ENCODE data around the gene ACYP2.
"Not testable (repeated sequence)": the region's sequence is repeated elsewhere in the genome, so short reads cannot be mapped to it uniquely, and the experiment has no call there.

ACYP2 gene

DNA sequence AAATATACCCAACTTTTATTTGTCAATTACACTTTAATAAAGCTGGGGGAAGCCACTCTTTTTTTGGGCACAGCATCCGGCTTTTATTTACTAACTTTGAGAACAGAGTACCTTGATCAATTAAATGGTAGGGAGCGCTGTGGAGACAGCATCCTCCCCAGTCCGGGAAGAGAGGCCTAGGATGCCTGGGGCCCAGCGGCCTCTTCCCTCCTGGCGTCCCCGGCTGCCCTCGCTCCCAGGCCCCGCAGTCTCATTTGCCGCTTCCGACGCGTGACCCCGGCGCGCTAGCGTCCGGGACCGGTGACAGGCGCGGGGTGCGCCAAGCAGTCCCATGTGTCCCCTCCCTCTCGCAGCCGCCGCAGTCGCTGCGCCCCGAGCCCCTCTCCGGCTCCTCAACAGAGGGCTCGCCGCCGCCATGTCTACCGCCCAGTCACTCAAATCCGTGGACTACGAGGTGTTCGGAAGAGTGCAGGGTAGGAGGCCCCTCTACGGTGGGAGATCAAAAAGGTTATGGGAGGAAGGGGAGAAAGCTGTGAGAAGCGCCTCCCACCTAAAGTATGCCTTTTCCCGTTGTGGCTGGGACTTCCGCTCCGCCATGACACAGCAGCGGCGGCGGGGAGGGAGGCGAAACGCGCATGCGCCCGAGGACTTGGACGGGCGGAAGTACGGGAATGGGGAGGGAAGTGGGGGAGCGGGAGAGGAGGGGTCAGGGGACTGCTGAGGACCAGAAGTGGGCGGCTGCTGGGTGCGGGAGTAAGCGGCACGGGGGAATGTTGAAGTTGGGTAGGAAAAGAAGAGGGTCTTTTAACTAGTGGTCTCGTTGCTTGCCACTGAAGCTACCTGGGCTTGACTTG, at the start of gene ACYP2:
Gene ACYP2 (plus strand): TSS at position 332 of the 854 bp plus-strand sequence.
- peak; percentile 95 for DNase-seq (ENCODE audit: low spot score)

DNA sequence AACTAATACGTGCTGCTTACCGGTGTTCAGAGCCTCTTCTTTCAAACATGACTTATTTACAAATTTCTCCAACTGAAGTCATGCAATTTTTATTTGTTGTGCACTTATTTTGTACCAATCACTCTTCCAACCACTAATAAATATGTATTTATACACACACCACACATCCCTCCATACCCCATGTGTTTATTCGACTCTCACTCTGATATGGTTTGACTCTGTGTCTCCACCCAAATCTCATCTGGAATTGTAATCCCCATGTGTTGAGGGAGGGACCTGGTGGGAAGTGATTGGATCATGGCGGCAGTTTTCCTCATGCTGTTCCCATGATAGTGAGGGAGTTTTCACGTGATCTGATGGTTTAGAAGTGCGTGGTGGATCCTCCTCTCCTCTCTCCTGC, 49.5 kb upstream of the ACYP2 start:
- no peak for DNase-seq (ENCODE audit: low spot score)

DNA sequence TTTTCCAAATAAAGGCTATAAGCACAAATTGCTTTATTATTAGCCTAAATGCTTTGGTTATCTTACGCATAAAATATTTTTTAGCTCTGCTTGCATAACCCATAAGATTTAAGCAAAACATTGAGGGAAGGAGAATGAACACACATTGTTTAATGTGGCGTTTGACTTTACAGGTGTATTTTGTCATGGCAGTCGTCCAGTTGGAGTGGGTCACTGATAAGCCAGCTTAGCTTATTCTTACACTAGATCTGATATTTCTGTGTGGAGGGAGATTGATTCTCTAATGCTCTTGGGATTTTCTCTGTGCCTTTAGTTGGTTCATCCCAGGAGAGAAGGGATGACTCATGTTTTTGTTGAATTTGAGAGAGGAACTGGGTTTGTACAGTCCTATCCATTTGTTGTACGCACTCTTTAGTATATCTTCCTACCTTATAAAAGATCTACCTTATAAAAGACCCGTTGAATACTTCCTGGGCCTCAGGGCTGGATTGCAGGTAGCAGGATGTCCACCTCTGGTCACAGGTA, 47.5 kb upstream of the ACYP2 start:
- DNase-seq (ENCODE audit: low spot score), result no peak

DNA sequence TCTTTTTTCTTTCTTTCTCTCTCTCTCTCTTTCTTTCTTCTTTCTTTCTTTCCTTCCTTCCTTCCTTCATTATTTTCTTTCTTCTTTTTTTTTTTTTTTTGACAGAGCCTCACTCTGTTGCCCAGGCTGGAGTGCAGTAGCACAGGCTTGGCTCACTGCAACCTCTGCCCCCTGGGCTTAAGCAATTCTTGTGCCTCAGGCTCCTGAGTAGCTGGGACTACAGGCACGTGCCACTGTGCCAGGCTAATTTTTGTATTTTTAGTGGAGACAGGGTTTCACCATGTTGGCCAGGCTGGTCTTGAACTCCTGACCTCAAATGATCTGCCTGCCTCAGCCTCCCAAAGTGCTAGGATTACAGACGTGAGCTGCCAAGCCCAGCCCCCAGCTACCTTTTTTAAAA, 42.9 kb upstream of the ACYP2 start:
- DNase-seq (ENCODE audit: low spot score), result not testable (repeated sequence)

DNA sequence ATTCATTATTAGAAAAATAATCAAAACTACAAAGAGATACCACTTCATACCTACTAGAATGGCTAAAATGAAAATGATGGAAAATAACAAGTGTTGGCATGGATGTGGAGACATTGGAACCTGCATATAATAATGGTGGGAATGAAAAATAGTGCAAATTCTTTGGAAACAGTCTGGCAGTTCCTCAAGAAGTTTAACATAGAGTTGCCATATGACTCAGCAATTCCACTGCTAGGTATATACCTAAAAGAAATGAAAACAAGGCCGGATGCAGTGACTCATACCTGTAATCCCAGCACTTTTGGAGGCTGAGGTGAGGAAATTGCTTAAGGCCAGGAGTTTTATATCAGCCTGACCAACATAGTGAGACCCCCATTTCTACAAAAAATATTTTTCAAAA, 41.6 kb upstream of the ACYP2 start:
- no peak for DNase-seq (ENCODE audit: low spot score)

DNA sequence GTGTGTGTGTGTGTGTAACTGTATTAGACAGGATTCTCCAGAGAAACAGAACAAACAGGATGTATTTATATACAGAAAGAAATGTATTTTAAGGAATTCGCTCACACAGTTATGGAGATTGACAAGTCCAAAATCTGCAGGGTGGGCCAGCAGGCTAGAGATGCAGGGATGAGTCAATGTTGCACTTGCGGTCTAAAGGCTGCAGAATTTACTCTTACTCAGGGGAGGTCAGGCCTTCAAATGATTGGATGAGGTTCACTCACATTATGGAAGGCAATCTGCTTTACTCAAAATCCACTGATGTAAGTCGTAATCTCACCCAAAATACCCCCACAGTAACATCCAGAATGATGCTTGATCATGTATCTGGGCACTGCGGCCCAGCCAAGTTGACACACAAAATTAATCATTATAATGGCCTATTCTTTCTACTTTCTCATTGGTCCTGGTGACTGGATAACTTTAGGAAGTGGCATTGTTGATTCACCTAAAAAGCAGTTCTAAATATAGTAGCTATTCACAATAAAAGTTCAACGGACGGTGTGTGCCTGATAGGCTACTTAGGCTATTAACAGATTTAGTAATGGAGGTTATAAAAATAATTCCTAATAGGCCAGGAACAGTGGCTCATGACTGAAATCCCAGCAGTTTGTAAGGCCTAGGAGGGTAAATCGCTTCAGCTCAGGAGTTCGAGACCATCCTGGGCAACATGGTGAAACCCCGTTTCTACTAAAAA, 40.6 kb upstream of the ACYP2 start:
- DNase-seq (ENCODE audit: low spot score), result no peak

DNA sequence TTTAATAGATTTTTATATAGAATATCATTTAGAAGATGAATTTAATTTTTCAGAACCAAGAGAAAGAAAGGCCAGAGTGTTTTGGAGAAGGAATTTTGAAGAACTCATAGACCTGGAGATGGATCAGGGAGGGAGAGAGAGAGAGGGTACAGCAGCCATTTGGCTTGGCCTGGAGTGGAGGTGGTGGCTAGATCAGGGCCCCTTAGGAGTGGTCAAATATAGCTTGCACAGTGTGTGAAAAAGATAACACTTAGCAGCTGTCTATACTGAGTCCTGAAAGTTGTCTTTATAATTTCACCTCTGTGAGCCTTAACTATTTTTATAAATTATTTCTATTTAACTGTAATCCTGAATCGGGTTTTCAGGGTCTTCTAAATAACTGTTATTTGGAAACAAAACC, 38.8 kb upstream of the ACYP2 start:
- DNase-seq (ENCODE audit: low spot score), result no peak

DNA sequence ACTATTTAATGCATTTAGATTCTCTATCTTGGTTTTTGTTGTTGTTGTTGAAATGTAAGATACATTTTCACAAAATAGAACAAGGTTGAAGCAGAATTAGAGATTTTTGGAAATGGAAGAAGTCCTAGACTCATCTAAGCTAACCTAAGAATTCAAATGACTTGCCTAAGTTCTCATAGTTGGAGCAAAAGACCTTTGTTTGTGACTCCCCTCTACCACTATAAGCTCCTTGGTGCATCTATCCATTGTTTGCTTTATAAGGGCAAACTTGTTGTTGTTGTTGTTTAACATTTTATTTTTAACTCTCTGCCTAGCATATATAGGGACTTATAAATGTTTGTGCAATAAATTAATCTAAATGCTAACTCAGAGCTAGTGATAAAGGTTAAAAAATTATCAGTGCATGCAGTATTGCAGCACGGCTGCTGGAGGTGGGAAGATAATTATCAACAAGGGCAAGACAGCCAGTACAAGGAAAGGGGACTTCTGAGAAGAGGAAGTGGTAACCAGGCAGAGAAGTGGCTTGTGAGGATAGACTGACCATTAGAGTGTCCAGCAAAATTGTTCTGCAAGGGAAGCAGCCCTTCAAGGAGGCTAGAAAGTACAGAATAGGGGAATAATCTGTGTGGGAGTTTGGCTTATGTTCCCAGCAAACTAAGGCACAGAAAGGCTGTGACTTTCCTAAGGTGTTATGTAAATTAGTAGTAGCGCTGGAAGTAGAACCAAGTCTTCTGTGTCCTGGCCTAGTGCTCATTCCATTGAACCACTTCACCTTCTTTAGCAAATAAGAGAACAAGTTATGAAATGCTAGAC, 38.1 kb upstream of the ACYP2 start:
- no peak for DNase-seq (ENCODE audit: low spot score)

DNA sequence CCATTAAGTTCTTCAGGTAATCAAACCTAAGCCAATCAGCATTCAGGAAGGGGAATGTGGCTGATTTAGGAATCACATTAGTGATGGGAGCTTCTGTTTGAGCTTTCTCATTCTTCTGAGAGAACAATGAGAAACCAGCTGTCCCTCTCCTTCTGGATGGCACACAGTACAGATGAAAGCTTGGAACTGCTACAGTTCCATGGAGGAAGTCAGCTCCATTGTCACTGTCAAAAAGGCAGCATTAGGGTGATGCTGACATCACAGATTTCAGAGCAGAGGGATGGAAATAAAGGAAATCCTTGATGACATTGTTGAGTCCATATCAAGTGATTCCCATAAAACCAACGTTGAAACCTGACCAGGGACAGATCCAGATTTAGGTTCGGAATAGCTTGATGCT, 36.1 kb upstream of the ACYP2 start:
- no peak for DNase-seq (ENCODE audit: low spot score)

DNA sequence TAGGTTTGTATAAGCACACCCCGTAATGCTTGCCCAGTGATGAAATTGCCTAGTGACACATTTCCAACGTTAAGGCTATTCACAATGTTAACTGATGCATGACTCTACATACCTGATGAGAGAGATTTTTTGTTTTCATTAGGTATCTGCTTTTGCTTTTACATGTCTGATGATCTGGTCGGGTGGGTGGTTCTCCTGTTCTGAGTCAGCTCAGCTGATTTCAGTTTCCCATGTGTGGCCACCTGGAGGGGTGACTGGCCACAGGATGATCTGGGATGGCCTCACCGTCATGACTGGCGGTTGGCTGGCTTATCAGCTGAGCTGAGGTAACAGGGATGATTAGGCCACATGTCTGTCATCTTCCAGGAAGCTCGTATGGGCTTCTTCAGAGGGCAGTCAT, 33.8 kb upstream of the ACYP2 start:
- DNase-seq (ENCODE audit: low spot score), result no peak

DNA sequence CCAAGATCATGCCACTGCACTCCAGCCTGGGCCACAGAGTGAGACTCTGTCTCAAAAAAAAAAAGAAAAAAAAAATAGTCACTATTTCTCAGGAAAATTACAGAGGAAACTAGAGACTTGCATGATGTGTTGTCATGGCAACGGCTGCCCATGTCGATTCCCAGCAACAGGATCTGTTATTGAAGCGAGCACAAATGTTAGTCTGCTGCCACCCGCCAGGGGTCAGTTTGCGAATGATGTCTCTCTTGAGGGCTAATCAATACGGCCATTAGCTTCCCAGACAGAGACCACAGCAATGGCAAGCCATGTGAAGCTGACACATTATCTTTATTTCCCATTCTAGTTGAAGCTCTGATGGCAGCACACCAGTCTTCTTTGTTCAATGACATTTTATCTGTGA, 32.4 kb upstream of the ACYP2 start:
- no peak for DNase-seq (ENCODE audit: low spot score)

DNA sequence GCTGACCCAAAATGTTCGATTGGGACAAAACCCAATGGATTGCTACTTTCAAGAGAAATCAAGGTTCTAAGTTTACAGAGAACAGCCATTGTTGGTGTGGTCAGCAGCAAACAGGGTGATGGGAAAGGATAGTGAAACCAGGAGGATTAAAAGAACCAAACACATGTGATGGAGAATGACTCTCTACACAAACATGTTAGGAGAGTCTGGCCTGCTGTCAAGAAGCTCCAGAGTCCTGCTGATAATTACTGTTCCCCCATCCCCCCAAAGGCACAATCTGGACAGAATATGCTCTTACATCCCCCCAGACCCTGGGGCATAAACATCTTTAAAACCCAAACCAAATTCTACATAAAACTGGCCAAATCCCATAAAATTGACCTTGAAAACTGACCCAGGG, 32.0 kb upstream of the ACYP2 start:
- no peak for DNase-seq (ENCODE audit: low spot score)

DNA sequence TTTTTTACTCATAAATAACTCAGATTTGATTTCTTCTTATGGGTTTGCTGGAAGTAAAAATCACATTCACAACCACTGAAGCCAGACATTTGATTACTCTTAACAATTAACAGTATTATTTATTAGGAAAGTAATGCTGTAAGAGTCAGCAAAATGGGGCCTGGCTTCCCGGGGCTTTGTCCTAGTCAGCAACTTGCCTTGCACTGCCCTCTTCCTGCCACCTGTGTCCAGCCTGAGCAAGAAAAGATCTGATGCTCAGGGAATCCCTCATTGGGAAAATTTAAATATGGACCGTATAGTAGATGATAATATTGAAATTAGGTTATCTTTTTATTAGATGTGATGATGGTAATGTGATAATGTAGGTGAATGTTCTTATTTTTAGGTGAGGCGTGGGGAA, 30.8 kb upstream of the ACYP2 start:
- no peak for DNase-seq (ENCODE audit: low spot score)

DNA sequence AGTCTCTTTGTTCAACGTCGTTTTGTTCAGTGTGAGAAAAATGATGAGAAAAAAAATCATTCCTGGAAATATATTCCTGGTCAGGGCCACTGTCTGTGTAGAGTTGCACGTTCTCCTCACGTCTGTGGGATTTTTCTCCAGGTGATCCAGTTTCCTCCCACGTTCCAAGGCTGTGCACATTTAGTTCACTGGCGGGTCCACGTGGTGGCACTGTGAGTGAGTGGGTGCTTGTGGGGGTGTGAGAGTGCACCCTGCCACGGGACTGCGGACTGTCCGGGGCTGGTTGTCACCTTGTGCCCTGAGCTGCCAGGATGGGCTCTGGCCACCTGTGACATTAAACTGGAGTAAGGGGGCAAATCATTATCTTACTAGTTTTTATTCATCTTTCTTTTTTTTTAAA, 30.3 kb upstream of the ACYP2 start:
- DNase-seq (ENCODE audit: low spot score), result no peak

DNA sequence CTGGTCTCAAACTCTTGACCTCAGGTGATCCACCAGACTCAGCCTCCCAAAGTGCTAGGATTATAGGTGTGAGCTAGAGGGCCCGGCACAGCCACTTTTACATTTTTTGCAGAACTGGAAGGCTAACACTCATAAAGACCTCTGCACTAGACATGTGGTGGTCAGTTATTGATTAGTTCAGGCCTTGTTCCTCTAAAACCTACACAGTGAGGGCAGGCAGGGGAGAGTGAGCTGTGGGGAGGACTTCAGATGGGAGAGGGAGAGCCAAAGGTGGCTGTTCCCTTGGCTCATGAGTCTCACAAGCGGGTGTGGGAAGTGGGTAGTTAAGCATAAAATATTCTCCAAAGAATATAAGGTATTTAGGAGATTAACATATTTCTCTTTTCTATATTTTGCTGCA, 29.3 kb upstream of the ACYP2 start:
- no peak for DNase-seq (ENCODE audit: low spot score)

DNA sequence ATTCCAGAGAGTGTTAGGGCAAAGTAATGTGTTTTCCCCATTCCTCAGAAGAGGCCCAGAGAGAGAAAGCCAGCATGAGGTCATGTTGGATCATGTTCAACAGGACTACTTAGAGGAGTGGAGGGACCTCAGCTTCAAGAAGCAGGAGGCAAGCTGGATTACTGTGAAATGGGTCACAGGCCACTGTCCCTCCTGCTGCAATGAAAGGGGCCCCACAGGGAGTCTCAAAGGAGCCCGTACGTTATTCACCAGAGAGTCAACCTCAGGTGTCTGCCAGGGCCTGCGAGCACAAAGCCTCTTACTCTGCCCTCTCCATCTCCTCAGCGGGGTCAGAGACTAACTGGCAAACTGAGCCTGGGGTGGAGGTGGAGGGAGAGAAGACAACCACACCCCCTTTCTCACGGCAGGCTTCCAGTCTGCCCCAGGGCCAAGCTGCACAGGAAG, 27.2 kb upstream of the ACYP2 start:
- DNase-seq (ENCODE audit: low spot score), result no peak

DNA sequence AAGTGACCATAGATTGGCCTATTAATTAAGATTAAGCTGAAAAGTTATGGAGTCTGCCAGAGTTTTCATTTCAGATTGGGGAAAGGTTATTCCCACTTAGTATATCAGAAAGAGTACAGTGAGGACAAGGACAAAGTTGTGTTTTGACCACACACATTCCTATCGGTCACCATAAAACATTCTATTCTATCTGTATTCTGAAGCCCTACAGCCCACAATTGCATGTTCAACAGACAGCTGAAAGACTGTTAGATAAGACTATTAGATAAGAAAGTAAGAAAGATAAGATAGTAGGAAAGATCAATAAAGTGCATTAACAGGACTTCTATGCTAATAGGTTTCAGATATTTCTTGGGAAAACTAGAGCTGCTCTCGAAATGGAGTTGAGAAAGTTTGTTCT, 26.7 kb upstream of the ACYP2 start:
- DNase-seq (ENCODE audit: low spot score), result no peak

DNA sequence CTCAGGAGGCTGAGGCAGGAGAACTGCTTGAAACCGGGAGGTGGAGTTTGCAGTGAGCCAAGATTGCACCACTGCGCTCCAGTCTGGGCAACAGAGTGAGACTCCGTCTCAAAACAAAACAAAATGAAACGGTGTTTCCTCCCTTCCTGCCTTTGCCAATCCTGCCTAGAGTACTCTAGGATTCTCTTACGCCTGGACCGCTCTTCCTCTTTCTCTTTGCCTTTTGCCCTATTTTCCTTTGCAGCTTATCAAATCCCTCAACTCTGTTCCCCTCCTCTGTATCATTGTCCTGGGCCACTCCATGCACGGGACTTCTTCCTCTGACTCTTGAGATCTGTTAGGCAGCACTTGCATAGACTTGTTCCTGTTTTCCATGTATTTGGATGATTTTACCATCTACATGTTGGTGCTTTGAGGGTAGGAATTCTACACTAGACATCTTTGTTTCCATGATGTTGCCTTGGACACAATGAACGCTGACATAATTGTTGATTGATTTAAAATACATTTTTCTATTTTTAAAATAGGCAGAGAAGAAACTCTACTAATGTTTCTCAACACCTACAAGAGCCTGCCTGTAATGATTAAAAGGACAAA, 24.8 kb upstream of the ACYP2 start:
- DNase-seq (ENCODE audit: low spot score), result no peak

DNA sequence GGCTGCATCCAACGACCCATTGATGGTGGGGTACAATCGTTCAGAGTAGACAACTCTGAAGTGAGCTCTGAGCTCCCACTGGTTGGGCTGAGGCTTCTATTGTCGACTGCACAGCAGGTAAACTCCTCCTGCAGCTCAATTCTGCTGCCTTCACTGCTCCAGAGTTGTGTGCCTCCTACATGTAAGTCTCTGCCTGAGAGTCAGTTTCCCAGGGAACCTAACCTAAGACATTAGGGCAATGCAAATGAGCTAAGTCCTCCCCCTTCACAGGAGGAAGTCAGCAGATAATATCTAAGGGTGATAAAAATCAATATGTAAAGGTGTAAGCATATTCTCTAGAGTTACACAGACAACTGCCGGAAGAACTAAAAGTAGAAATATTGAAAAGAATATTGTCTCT, 22.5 kb upstream of the ACYP2 start:
- DNase-seq (ENCODE audit: low spot score), result no peak

DNA sequence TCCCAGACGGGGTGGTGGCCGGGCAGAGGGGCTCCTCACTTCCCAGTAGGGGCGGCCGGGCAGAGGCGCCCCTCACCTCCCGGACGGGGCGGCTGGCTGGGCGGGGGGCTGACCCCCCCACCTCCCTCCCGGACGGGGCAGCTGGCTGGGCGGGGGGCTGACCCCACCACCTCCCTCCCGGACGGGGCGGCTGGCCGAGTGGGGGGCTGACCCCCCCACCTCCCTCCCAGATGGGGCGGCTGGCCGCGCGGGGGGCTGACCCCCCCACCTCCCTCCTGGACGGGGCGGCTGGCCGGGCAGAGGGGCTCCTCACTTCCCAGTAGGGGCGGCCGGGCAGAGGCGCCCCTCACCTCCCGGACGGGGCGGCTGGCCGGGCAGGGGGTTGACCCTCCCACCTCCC, 20.0 kb upstream of the ACYP2 start:
- not testable (repeated sequence) for DNase-seq (ENCODE audit: low spot score)

DNA sequence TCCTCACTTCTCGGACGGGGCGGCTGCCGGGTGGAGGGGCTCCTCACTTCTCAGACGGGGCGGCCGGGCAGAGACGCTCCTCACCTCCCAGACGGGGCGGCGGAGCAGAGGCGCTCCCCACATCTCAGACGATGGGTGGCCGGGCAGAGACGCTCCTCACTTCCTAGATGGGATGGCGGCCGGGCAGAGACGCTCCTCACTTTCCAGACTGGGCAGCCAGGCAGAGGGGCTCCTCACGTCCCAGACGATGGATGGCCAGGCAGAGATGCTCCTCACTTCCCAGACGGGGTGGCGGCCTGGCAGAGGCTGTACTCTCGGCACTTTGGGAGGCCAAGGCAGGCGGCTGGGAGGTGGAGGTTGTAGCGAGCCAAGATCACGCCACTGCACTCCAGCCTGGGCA, 19.3 kb upstream of the ACYP2 start:
- DNase-seq (ENCODE audit: low spot score), result not testable (repeated sequence)

DNA sequence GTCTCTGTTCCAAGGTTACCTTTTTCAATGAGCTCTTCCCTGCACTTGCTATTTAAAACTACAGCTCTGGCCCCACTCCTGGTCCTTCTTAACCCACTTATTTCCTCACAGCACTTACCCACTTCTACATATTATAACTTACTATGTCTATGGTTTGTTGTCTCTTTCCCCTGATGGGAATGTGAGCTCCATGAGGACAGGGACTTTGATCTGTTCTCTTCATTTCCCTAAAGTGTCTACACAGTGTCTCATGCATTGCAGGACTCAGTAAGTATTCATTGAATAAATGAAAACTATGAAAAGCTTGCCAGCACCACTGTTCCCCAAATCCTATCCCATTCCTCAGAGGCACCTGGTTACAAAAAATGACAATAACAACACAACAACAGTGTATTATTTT, 18.3 kb upstream of the ACYP2 start:
- DNase-seq (ENCODE audit: low spot score), result no peak

All from hepatic stellate cell (primary cell).